ENCODE results near the gene MUC12. TPM values are rescaled to one million over a fixed set of nuclear protein-coding genes. Genes with fewer than 3 reads are reported as not detected.

The MUC12 gene
- total RNA-seq, 4 donors from 2014 or later: 0.11 TPM; not detected in 3

DNA sequence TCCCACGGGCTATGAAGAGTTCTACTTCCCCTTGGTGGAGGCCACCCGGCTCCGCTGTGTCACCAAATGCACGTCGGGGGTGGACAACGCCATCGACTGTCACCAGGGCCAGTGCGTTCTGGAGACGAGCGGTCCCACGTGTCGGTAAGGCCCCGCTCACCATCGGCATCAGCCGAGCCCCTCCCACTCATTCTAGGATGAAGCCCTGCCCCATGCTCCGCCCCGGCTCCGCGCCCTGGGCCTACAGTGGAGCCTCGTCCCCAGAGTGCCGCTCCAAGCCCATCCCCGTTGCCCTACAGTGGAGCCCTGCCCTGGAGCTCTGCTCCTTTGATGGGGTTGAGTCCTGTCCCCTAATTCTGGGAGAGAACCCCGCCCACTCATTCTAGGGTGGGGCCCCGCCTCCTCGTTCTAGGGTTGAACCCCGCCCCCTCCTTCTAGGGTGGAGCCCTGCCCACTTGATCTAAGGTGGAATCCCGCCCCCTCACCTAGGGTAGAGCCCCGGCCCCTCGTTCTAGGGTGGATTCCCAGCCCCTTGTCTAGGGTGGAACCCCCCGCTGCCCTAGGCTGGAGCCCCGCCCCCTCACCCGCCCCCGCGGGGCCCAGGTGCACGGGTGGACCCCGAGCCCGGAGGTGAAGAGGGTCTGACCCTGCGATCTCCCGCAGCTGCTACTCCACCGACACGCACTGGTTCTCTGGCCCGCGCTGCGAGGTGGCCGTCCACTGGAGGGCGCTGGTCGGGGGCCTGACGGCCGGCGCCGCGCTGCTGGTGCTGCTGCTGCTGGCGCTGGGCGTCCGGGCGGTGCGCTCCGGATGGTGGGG lies 3.4 kb upstream of the MUC12 start:
- no peak for DNase-seq
- no peaks in the 10 kb centered on the region for H3K36me3 ChIP-seq
- H3K27ac ChIP-seq: no peak overlapping the region
- H3K4me1 ChIP-seq: peaks cover 9 to 19% (median 17%) of the 10 kb centered on the region in 3 donors
- 4% methylated on average over 9 to 18 of the region's 58 CpGs for WGBS, 2 donors
- no peak for TF ChIP-seq POLR2A (IDR thresholded peaks at IDR 0.05)
- TF ChIP-seq, protein P1, sequence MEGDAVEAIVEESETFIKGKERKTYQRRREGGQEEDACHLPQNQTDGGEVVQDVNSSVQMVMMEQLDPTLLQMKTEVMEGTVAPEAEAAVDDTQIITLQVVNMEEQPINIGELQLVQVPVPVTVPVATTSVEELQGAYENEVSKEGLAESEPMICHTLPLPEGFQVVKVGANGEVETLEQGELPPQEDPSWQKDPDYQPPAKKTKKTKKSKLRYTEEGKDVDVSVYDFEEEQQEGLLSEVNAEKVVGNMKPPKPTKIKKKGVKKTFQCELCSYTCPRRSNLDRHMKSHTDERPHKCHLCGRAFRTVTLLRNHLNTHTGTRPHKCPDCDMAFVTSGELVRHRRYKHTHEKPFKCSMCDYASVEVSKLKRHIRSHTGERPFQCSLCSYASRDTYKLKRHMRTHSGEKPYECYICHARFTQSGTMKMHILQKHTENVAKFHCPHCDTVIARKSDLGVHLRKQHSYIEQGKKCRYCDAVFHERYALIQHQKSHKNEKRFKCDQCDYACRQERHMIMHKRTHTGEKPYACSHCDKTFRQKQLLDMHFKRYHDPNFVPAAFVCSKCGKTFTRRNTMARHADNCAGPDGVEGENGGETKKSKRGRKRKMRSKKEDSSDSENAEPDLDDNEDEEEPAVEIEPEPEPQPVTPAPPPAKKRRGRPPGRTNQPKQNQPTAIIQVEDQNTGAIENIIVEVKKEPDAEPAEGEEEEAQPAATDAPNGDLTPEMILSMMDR (IDR thresholded peaks at IDR 0.05): peak in 5 of 6 experiments; percentile 60 to 84 (median 66)
- no peaks in the 10 kb centered on the region for H3K9me3 ChIP-seq
- intact Hi-C loops (cut with DNase I): no loop called here
- H3K4me3 ChIP-seq: peak overlapping the region in 3 of 4 donors; percentile 4 to 48 (median 38)
- H3K27me3 ChIP-seq: peaks cover 10 to 93% (median 24%) of the 10 kb centered on the region in 4 donors

DNA sequence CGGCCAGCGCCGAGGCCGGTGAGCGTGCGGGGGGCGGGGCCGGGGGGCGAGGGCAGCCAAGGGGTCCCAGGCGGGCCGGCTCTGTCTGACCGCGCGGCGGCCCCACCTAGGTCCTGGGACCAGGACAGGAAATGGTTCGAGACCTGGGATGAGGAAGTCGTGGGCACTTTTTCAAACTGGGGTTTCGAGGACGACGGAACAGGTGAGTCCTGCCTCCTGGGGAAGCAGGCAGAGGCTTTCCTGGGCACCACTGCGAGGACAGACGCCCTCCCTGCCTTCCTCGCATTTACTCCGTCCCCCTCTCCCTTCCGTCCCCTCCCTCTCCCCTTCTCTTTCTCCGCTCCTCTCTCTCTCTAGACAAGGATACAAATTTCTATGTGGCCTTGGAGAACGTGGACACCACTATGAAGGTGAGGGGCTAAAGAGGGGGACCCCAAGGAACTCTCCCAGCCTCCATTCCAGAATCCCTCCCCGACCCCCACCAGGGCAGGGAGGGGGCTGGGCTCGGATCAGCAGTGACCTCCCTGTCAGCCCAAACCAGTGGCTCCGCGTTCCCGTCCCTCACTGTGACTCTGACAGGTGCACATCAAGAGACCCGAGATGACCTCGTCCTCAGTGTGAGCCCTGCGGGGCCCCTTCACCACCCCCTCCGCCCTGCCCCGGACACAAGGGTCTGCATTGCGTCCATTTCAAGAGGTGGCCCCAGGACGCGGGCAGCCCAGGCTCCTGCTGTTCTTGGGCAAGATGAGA lies 2.6 kb upstream of the MUC12 start:
- DNase-seq: no peak
- Histone ChIP-seq H3K4me1 (peaks cover 9 to 19% (median 17%) of the 10 kb centered on the region in 3 donors), H3K4me3 (peak overlapping the region in 2 of 4 donors; percentile 38 to 48), H3K27me3 (peaks cover 10 to 93% (median 24%) of the 10 kb centered on the region in 4 donors), H3K36me3 (no peaks in the 10 kb centered on the region), H3K27ac (no peak overlapping the region), H3K9me3 (no peaks in the 10 kb centered on the region)
- 2 to 5% methylated on average over 10 to 21 of the region's 40 CpGs for WGBS, 2 donors
- TF ChIP-seq POLR2A (IDR thresholded peaks at IDR 0.05): no peak
- TF ChIP-seq, protein P1 (IDR thresholded peaks at IDR 0.05): no peak
- intact Hi-C loops (cut with DNase I): no loop called here

DNA sequence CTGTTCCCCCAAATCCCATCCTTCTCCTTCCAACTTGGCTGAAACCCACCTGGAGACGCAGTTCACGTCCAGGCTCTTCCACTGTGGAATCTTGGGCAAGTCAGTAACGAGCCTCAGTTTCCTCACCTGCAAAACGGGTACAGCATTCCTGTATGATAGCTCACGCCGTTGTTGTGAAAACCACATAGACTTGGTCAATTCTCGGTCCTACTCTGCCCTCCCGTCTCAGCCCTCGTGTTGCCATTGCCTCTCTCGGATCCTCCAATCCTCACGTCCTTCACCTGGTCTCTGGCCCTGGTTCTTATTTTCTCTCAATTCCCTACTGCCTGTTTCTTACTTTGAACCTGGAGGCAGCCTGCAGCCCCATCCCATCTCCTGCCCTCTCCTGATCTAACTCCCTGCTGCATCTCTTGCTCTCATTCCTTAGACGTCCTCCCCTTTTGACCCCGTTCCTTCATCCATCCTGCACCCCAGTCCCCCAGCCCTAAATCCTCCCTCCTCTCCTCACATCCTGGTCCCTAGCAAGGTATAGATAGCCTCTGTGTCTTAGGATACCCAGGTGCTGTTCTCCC lies 2.0 kb upstream of the MUC12 start:
- TF ChIP-seq, protein P1 (IDR thresholded peaks at IDR 0.05): no peak
- no peak for TF ChIP-seq POLR2A (IDR thresholded peaks at IDR 0.05)
- Histone ChIP-seq H3K36me3 (no peaks in the 10 kb centered on the region), H3K4me3 (no peak overlapping the region), H3K27me3 (peaks cover 10 to 96% (median 24%) of the 10 kb centered on the region in 4 donors), H3K4me1 (peaks cover 9 to 19% (median 17%) of the 10 kb centered on the region in 3 donors), H3K9me3 (no peaks in the 10 kb centered on the region), H3K27ac (no peak overlapping the region)
- WGBS, 2 donors: 33 to 38% methylated on average over 13 of the region's 13 CpGs
- intact Hi-C loops (cut with DNase I): no loop called here
- no peak for DNase-seq

DNA sequence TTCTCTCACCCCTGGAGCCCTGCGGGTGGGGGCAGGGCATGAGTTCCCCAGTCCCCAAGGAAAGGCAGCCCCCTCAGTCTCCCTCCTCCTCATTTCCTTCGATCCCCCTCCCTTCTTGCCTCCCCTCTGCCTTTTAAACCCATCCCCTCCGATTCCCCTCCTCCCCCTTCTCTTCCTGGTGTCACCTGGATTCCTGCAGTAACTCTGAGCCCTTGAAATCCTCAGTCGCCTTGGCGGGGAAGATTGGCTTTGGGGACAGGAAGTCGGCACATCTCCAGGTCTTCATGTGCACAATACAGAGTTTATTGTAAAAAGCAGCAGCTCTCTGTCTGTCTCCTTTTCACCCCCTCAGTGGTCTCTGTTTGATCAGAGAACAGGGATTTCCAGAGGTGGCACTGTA lies 1.3 kb upstream of the MUC12 start:
- Histone ChIP-seq H3K4me3 (no peak overlapping the region), H3K27me3 (peaks cover 10 to 96% (median 24%) of the 10 kb centered on the region in 4 donors), H3K4me1 (peaks cover 9 to 19% (median 17%) of the 10 kb centered on the region in 3 donors), H3K27ac (no peak overlapping the region), H3K36me3 (no peaks in the 10 kb centered on the region), H3K9me3 (no peaks in the 10 kb centered on the region)
- DNase-seq: no peak
- intact Hi-C loops (cut with DNase I): no loop called here
- TF ChIP-seq, protein P1 (IDR thresholded peaks at IDR 0.05): no peak
- no peak for TF ChIP-seq POLR2A (IDR thresholded peaks at IDR 0.05)
- WGBS, 2 donors: 0 to 5% methylated on average over 4 to 5 of the region's 6 CpGs

All from esophagus squamous epithelium (tissue), 5 donors.